ENCODE data around the gene MAP4. TPM values are rescaled to one million over a fixed set of nuclear protein-coding genes. Genes with fewer than 3 reads are reported as not detected.
A peak's percentile ranks its signal among the peaks of the same experiment; 100 is the strongest.

MAP4 gene
- total RNA-seq, 4 donors from 2014 or later, result 597 to 976 (median 687) TPM

DNA sequence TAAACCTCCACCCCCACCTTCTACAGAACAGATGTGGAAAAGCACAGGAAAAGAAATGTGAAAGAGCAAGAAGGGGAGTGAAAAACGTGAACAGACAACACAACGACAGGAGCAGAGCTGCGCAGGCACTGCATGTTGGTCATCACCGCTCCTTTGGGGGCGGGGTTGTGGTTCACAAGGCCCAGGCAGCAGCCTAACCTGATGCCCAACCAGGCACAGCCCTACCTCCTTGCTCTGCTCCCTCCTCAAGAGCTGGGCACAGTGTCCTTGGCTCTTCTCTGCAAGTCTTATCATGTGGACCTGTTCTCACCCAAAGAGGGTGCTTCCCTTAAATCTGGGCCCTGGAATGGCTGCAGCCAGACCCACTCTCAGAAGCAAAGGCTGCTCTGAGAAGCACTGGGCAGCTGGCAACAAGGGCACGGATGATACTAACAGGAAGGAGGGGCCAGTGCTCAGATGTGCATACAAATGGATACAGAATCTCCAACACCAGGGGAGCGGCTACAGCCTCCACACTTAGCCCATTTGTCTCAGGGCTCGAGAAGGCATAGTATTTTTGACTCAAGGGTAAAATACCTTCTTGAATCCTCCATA lies 148.7 kb downstream of the MAP4 start:
- H3K36me3 ChIP-seq, result peaks cover 3 to 100% of the 10 kb centered on the region in 2 donors
- H3K4me1 ChIP-seq, result no peaks in the 10 kb centered on the region
- in situ Hi-C loops (cut with MboI; ENCODE audit: low sequenced_read_pairs in 4 of 4) (no loop called here), intact Hi-C loops (cut with DNase I; ENCODE audit: low total_unique reads) (no loop called here)
- peak overlapping the region in 1 of 4 donors; percentile 46 for H3K27ac ChIP-seq
- no peak for ATAC-seq
- no peak for TF ChIP-seq CTCF (IDR thresholded peaks at IDR 0.05 in 4 of 5, conservative IDR thresholded peaks at IDR 0.05 in 1 of 5)
- no peak for TF ChIP-seq POLR2A (IDR thresholded peaks at IDR 0.05)
- H3K4me3 ChIP-seq, result no peak overlapping the region
- DNase-seq, result no peak
- no peaks in the 10 kb centered on the region for H3K9me3 ChIP-seq
- H3K27me3 ChIP-seq, result no peaks in the 10 kb centered on the region

GRCh38 chr3:47865192-47865591 lies 151.0 kb downstream of the MAP4 start:
- no peaks in the 10 kb centered on the region for H3K9me3 ChIP-seq
- no peak for TF ChIP-seq POLR2A (IDR thresholded peaks at IDR 0.05)
- no peak for TF ChIP-seq CTCF (IDR thresholded peaks at IDR 0.05 in 4 of 5, conservative IDR thresholded peaks at IDR 0.05 in 1 of 5)
- H3K4me1 ChIP-seq, result no peaks in the 10 kb centered on the region
- no peak overlapping the region for H3K4me3 ChIP-seq
- no peak for DNase-seq
- intact Hi-C loops (cut with DNase I; ENCODE audit: low total_unique reads) (no loop called here), in situ Hi-C loops (cut with MboI; ENCODE audit: low sequenced_read_pairs in 4 of 4) (no loop called here)
- ATAC-seq, result peak; percentile 28 to 29
- H3K36me3 ChIP-seq, result peaks cover under 1 to 90% of the 10 kb centered on the region in 2 donors
- H3K27me3 ChIP-seq, result no peaks in the 10 kb centered on the region
- peak overlapping the region in 3 of 4 donors; percentile 1 to 58 (median 37) for H3K27ac ChIP-seq

DNA sequence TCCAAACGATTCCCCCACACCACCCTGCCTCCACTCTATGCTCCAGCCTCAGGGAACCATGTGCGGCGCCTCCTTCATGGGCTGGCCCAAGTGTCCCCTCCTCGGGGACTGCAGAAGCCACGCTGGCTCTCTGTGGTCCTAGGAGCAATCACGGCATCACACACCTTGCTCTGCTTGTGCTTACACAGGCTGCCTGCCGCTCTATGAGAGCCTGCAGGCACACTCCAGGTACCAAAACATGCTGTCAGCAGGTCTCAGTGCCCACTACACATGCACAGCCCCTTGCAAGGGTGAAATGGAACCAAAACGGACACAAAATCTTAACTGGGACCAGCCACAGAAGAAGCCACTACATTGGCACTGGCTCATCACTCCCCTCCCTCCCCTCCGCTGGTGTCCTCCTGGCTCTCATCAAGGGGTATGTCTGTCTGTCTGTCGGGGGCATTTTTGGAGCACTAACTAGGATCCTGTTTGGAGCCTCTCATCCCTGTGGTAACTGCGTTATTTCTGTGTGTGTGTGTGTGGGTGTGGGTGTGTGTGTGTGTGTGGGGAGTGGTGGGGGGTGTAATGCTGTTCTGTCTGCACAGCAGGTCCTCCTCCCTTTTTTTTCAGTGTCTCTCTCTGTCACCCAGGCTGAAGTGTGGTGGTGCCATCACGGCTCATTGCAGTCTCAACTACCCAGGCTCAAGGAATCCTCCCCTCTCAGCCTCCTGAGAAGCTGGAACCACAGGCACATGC lies 152.7 kb downstream of the MAP4 start:
- ATAC-seq, result no peak
- intact Hi-C loops (cut with DNase I; ENCODE audit: low total_unique reads) (no loop called here), in situ Hi-C loops (cut with MboI; ENCODE audit: low sequenced_read_pairs in 4 of 4) (no loop called here)

DNA sequence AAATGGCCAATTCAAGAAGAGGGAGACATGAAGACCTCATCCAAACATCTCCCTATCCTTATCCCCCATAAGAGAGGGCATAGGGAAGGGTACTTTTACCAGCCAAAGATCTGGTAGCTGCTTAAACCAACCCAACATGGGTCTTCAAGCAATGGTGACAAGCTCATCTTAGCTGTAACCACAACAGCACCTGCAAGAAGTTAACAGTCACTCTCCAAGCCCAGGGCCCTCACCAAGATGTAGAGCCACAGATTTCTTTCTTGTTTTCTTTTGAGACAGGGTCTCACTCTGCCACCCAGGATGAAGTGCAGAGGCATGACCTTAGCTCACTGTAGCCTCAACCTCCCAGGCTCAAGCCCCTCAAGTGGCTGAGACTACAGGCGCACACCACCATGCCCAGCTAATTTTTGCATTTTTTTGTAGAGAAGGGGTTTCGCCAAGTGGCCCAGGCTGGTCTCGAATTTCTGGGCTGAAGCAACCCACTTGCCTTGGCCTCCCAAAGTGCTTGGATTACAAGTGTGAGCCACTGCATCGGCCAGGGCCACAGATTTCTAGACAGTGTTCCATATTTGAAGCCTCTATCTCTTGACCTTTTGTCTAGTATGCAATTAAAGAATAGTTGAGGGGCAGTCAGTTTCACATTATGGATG lies 156.1 kb downstream of the MAP4 start:
- intact Hi-C loops (cut with DNase I; ENCODE audit: low total_unique reads) (loop anchor here (5.0 kb wide), 1 partner anchor 127 kb away; no protein-coding TSS in a partner anchor), in situ Hi-C loops (cut with MboI; ENCODE audit: low sequenced_read_pairs in 4 of 4) (no loop called here)
- Histone ChIP-seq H3K27me3 (no peaks in the 10 kb centered on the region), H3K4me1 (peaks cover 32 to 35% of the 10 kb centered on the region in 2 donors), H3K36me3 (peaks cover 0 to 79% of the 10 kb centered on the region in 2 donors), H3K27ac (peak overlapping the region in 2 of 4 donors; percentile 3 to 90), H3K4me3 (no peak overlapping the region), H3K9me3 (no peaks in the 10 kb centered on the region)
- TF ChIP-seq CTCF (IDR thresholded peaks at IDR 0.05 in 4 of 5, conservative IDR thresholded peaks at IDR 0.05 in 1 of 5) (no peak), POLR2A (IDR thresholded peaks at IDR 0.05) (no peak)
- DNase-seq, result no peak
- ATAC-seq, result no peak

More for the DNA sequence above, 152.7 kb downstream of the MAP4 start:
- TF ChIP-seq POLR2A (IDR thresholded peaks at IDR 0.05) (no peak), CTCF (IDR thresholded peaks at IDR 0.05 in 4 of 5, conservative IDR thresholded peaks at IDR 0.05 in 1 of 5) (no peak)
- no peak for DNase-seq
- peaks cover 0 to 85% of the 10 kb centered on the region in 2 donors for H3K36me3 ChIP-seq
- no peaks in the 10 kb centered on the region for H3K27me3 ChIP-seq
- H3K27ac ChIP-seq, result peak overlapping the region in 2 of 4 donors; percentile 20 to 90
- peaks cover 0 to 10% of the 10 kb centered on the region in 2 donors for H3K4me1 ChIP-seq
- no peak overlapping the region for H3K4me3 ChIP-seq
- no peaks in the 10 kb centered on the region for H3K9me3 ChIP-seq
